GM21447 (cell line): ENCODE measurements around the gene TCF7L2.

Experiments used
- ATAC-seq: cut with Tn5 transposase; IDR thresholded peaks from one replicate; pipeline ENCODE4 v1.9.1; 2021; ENCODE audit not compliant: unreplicated experiment

TCF7L2 gene

GRCh38 chr10:113175176-113175575 is 225.1 kb downstream of the TCF7L2 start:
- ATAC-seq: no peak

GRCh38 chr10:113175756-113176651 is 226.0 kb downstream of the TCF7L2 start:
- no peak for ATAC-seq

GRCh38 chr10:113176652-113177155 is 226.7 kb downstream of the TCF7L2 start:
- ATAC-seq: no peak

- no peak for ATAC-seq
Measured at GRCh38 chr10:113177156-113177935, 227.3 kb downstream of the TCF7L2 start.

GRCh38 chr10:113177936-113178335 is 227.9 kb downstream of the TCF7L2 start:
- no peak for ATAC-seq

- no peak for ATAC-seq
Measured at GRCh38 chr10:113178771-113179170, 228.7 kb downstream of the TCF7L2 start.

DNA sequence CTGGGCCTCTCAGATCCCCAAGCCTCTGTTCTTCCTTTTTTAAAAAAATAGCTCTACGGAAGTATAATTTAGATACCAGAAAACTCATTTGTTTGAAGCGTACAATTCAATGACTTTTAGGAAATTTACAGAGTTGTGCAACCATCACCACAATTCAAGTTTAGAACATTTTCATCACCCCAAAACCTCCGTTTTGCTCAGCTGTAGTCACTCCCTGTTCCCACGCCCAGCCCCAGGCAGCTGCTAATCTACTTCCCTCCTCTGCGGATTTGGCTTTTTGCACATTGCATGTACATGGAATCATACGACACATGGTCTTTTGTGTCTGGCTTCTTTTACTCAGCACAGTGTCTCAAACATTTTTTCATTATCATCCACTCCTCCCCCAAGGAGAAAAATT is 229.2 kb downstream of the TCF7L2 start:
- ATAC-seq: no peak

DNA sequence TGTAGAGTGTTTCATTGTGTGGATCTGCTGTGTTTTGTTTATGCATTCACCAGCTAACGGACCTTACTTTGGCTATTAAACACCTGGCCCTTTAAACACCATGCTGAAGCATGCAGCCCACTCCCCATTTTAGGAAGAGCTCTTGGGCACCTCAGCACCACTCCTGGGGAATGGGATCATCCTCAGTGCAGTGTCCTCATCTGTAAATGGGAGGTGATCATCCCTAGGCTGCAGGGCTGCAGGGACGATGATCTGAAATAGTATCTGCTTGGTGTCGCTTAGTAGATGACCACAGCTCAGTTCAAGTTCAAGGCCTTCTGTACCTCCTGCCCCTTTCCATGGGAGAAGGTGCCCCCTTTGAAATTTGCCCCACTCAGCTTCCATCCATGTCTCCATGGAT is 229.9 kb downstream of the TCF7L2 start:
- no peak for ATAC-seq

- no peak for ATAC-seq
Measured at GRCh38 chr10:113180401-113181154, 230.5 kb downstream of the TCF7L2 start.

- no peak for ATAC-seq
Measured at GRCh38 chr10:113182154-113182553, 232.1 kb downstream of the TCF7L2 start.

DNA sequence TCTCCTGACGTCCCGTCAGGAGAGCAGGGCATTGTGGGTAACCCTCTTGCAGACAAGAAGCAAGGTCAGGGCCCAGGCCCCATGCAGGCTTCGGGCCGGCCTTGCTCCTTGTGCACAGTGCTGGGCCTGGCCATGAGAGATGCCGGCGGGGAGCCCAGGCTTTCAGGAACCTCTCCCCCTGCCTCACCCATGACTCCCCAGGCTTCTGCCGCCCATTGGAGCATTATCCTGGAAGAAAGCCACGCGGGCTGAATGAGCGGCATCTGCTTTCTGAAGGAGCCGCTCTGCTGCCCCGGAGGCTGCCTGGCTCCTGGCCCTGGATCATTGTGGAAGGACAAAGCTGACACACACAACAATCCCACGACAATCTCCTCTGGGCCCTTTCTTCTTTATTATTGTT is 233.5 kb downstream of the TCF7L2 start:
- no peak for ATAC-seq

- ATAC-seq: no peak
Measured at GRCh38 chr10:113187063-113187777, 237.2 kb downstream of the TCF7L2 start.

- no peak for ATAC-seq
Measured at GRCh38 chr10:113199459-113199858, 249.4 kb downstream of the TCF7L2 start.

DNA sequence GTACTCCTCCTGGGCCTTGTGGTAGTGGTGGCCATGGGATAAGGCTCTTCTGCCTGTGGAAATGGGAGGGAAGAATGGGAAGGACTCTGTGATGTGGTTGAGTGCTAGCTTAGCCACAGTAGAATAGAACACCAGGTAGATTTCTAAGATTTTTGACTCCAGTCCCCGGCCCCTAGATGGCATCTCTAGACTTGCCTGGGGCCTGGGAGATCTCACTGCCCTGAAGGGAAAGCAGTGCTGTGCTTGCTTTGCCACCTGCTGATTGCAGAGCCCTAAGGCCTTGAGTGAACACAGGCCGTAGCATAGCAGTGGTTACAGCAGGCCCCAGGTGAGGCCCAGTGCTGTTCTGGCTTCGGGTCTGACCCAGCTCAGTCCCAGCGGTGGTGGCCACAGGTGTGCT is 252.0 kb downstream of the TCF7L2 start:
- ATAC-seq: no peak

DNA sequence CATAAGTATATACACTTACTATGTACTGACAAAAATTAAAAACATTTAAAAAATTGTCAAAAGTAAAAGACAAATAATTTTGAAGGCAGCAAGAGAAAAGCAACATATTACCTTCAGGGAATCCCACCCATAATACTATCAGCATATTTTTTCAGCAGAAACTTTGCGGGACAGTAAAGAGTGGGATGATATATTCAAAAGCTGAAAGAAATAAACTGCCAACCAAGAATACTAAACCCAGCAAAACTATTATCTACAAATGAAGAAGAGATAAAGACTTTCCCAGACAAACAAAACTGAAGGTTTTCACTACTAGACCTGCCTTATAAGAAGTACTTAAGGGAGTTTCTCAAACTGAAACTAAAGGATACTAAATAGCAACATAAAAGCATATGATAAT is 257.9 kb downstream of the TCF7L2 start:
- ATAC-seq: no peak

- no peak for ATAC-seq
Measured at GRCh38 chr10:113213035-113213434, 263.0 kb downstream of the TCF7L2 start.

DNA sequence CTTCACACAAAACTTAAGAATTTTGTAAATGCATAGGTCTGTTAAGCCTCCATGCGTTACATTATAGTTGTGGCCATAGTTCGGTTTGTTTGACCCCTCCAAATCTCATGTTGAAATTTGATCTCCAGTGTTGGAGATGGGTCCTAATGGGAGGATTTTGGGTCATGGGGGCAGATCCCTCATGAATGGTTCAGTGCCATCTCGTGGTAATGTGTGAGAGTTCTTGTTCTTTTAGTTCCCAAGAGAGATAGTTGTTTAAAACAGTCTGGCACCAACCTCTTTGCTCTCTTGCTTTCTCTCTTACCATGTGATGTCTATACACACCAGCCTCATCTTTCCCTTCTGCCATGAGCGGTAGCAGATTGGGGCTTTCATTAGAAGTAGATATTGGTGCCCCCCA is 264.3 kb downstream of the TCF7L2 start:
- no peak for ATAC-seq

DNA sequence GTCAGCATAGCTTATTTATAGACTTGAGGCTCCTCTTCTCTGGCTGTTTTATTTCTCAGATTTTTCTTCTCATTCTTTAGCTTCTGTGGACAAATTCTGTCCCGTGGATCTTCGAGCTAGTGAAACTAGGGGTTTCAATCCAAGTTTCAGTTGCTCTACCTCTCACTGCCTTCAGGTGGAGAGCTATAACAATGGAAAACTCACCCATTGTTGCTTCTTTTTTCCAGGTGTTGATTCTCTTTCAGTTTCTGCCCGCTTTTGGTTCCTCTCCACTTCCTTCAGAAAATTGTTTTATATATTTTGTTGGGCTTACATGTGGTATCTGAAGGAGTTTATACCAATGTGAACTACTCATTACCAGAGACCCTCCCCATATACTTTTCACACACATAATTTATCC is 266.1 kb downstream of the TCF7L2 start:
- ATAC-seq: no peak
